ENCODE results near the gene NIPBL.
A peak's percentile ranks its signal among the peaks of the same experiment; 100 is the strongest.
"Not testable (repeated sequence)": the region's sequence is repeated elsewhere in the genome, so short reads cannot be mapped to it uniquely, and the experiment has no call there.

NIPBL gene

DNA sequence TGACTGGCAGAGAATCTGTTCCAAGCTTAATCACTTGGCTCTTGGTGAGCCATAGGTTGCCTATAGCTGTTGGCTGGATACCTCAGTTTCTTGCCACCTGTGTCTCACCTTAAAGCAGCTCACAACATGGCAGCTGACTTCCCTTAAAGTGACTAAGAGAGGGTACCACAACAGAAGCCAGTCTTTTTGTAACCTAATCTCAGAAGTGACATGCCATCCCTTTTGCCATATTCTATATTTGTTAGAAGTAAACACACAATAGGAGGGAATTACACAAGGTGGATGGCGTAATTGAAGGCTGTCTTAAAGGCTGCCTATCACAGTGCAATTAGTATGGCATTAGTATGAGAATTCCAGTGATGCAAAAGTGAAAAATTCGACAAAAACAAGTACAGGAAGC, 28.1 kb downstream of the NIPBL start:
- DNase-seq = no peak

DNA sequence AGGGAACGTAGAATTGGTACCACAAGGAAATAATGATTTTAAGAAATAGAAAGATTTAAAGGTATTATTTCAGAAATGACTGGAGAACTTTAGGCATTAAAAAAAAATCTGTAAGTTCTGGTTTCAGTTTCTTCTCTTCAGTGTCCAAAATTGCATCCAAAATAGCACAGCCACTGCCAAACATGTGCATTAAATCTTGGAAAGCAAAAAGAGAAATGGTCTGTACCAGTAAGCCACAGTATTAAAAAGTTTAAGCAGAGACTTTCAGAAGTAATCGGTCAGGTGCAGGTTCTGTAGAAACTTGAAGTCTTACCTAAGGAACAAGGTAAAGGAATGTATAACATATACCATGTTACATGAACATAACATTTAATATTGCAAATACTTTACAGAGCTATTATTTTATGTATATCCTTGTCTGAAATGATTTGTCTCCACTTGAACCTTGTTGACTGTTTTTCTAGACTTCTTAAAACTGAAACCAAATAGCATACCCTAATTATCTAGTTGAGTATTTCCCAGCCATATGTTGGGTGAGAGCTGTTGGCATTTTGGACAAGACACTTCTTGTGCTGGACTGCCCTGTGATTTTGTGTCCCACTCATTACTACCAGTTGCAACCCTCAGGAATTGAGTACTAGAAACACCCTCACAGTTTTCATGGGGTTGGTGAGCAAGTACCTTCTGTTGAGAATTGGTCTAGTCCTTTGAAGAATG, 32.1 kb downstream of the NIPBL start:
- DNase-seq = no peak

DNA sequence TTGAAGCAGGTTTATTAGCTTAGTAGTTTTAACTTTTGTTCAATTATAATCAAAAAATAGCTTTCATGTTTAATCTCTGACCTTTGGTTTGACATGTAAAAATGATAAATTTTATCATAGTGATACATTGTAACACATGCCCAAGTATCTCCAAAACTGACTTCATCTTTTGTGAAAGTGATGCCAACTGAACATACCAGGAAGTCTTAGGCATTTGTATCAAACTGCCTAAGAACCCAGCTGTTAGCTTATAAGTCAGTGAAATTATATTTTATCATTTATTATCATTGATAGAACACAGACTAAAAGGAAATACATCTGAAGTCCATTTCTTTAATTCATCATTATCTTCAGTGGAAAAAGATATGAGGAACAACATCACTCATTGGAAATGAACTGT, 39.1 kb downstream of the NIPBL start:
- DNase-seq = no peak

DNA sequence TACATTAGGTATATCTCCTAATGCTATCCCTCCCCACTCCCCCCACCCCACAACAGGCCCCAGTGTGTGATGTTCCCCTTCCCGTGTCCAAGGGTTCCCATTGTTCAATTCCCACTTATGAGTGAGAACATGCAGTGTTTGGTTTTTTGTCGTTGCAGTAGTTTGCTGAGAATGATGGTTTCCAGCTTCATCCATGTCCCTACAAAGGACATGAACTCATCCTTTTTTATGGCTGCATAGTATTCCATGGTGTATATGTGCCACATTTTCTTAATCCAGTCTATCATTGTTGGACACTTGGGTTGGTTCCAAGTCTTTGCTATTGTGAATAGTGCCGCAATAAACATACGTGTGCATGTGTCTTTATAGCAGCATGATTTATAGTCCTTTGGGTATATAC, 40.0 kb downstream of the NIPBL start:
- DNase-seq = not testable (repeated sequence)

DNA sequence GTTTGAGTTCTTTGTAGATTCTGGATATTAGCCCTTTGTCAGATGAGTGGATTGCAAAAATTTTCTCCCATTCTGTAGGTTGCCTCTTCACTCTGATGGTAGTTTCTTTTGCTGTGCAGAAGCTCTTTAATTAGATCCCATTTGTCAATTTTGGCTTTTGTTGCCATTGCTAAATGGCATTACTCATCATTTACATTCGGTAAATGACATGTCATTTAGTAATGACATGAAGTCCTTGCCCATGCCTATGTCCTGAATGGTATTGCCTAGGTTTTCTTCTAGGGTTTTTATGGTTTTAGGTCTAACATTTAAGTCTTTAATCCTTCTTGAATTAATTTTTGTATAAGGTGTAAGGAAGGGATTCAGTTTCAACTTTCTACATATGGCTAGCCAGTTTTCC, 40.8 kb downstream of the NIPBL start:
- not testable (repeated sequence) for DNase-seq

DNA sequence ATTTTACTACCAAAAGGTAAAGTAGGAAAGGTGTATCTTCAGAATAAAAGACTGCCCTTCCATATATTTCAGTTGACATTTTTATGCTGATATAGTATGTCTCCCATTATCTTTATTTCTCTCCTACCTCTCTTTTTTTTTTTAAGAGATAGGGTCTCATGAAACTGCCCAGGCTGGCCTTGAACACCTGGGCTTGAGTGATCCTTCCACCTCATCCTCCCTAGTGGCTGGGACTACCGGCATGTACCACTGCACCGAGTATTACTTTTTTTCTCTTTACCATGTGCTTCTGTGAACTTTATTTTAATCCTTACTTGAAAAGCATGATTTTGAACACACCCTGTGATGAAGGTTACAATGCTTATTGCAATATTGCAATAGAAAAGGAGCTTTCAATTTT, 42.7 kb downstream of the NIPBL start:
- no peak for DNase-seq

DNA sequence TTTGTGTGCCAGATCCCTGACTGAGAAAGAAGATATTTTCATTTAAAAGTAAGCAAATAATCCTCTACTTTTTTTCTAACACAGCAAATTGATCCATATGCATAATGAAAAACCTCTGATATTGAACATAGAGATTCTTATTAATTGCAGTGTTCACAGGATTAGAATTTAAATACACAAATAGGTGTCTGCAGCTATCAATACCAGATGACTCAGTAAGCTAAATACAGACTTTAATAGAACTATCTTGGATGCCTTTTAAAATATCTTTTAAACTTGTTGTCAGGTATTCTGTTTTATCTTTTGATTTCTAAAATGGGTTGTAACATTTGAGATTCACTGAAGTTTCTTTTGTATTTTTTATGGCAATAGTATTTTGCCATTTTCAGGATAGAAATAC, 43.1 kb downstream of the NIPBL start:
- no peak for DNase-seq

DNA sequence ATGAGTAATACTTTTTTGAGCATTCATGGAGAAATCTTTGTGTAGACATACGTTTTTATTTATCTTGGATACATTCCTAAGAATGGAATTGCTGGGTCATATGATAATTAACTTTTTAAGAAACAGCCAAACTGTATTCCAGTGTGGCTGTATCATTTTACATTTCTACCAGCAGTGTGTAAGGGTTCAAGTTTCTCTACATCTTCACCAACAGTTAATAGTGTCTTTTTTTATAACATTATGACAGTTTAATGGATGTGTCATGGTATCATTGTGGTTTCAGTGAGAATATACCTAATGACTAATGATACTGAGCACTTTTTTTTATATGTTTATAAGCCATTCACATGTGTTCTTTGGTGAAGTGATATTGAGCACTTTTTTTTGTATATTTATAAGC, 52.4 kb downstream of the NIPBL start:
- no peak for DNase-seq

DNA sequence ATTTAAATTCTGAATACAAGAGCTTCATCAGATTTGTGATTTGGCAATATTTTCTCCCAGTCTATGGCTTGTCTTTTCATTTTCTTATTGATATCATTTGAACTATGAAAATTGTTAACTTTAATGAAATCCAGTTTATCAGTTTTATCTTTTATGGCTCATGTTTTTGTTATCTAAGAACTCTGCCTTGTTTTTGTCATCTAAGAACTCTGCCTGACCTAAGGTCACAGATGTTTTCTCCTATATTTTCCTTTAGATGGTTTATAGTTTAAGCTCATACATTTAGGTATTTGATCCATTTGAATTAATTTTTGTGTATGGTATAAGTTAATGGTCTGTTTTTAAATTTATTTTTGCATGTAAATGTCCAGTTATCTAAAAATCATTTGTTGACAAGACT, 52.9 kb downstream of the NIPBL start:
- no peak for DNase-seq

DNA sequence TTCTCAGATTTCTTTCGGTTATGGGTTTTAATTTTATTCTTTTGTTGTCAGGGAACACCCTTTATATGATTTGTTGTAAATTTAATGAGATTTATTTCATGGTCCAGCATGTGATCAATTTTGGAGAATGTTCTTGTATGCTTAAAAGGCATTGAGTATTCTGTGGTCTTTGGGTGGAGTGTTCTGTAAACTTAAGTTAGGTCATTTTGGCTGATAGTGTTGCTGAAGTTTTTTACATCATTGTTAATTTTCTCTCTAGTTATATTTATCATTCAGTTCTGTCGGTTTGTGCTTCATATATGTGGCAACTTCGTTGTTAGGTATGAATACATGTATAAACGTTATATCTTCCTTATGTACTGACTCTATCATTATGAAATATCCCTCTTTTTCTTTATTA, 55.5 kb downstream of the NIPBL start:
- DNase-seq = no peak

DNA sequence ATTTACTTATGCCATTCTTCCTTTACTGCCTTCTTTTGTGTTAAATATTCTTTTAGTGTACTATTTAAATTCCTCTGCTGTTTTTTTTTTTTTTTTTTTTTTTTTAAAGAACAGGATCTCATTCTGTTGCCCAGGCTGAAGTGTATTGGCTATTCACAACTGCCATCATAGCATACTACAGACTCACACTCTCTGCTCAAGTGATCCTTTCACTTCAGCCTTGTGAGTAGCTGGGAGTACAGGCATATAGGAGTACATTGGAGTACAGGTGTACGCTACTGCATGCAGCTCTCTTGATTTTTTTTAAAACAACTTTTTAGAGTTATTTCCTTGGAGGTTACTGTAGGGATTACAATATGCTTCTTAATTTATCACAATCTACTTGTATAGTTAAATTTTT, 56.1 kb downstream of the NIPBL start:
- no peak for DNase-seq

DNA sequence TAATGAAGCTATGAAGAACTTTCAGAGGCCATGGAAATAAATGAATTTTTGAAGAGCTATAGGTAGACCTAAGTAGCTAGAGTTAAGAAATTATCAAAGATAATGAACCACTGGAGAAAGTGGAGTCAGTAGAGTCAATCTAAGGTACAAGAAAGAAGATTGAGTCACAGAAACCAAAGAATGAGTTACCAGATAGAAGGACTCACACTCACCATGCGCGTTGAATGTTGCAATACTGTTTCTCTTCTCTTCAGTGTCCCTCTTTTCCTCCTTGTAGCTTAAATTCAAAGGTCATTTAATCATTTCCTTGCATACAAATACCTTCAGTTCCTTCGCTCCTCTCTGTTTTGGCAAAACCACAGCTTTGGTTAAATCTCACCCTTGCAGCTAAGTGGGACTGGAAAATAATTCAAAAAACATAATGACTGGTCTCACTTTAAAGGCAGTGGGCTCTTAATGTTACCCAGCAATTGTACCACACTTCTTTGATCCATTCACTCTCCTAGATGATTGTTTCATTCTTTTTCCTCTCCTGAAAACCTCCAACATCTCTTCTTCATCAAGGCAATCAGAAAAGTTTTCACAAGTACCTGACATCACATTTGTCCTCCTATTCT, 58.3 kb downstream of the NIPBL start:
- DNase-seq = no peak

DNA sequence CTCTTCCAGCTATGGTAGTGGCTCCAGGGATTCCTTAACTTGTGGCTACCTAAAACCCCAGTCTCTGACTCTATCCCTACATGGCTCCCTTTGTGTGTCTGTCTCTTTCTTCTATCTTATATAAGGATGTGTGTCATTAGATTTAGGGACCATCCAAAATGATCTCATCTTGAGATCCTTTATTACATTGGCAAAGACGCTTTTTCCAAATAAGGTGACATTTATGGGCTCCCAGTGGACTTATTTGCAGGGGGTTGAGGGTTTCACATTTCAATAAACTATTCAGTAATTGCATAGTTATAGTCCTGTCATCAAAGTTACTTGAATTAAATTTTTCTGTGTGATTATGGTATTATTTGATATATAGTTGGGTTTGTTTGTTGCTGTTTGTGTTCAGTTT, 59.2 kb downstream of the NIPBL start:
- no peak for DNase-seq

DNA sequence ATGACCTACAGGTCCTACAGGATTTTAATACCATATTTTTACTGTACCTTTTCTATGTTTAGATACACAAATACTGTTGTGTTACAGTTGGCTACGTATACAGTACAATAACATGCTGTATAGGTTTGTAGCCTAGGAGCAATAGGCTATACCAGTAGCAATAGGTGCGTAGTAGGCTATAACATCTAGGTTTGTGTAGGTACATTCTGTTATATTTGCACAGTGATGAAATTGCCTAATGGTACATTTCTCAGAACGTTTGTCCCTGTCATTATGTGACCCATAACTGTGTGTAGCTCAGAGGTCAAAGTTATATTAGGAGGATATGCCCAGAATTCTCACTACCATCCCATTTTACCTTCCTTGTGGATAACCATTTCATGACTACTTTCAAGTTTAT, 59.7 kb downstream of the NIPBL start:
- DNase-seq = no peak

DNA sequence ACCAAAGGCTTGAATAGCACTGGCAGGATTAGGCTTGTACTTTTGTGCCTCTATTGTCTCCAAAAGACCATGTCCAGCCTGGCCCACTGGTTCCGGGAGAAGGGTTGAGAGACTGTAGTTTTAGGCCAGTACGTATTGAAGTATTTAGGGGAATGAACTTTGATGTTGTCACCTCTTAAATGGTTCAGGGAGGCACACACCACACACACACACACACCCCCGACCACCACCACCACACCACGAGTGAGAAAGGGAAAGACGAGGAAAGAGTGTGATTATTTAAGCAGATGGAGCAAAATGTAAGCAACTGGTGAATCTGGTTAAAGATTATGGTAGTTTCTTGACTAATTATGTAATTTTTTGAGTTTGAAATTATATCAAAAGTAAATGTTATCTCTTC, 61.6 kb downstream of the NIPBL start:
- no peak for DNase-seq

DNA sequence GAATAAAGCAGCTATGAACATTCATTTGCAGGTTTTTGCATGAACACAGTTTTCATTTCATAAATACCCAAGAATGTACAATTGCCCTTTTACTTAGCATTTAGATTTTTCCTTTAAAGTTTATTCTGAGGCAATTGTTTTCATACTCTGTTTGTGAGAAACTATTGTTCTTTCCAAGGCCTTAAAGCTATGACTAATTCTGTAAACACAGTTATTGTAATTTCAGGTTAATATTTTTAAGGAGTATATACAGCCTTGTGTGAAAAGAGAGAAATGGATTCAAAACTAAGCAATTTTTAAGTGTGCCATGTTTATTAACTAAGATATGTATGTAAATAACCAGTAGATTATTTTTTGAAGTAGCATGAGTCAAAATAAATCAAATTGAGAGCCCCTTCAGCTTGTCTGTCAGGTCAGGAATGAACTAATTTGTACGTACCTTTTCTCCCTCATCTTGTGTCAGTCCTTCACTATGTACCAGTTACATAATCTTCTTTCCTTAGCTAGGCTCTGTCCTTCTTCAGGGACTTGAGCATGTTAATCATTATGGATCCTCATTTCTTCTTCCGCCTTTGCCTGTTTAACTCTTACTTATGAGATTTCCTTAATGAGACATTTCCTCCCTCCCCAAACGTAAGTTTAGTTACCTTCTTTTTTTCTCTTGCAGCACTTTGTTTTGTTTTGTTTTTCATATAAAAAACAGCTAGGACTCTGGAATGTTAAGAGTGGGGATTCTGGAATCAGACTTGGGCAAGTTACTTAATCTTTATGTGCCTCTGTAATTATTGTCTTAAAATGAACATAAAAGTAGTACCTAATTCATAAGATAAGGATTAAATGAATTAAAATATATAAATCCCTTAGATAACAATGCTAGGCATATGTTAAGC, 63.6 kb downstream of the NIPBL start:
- DNase-seq = no peak

DNA sequence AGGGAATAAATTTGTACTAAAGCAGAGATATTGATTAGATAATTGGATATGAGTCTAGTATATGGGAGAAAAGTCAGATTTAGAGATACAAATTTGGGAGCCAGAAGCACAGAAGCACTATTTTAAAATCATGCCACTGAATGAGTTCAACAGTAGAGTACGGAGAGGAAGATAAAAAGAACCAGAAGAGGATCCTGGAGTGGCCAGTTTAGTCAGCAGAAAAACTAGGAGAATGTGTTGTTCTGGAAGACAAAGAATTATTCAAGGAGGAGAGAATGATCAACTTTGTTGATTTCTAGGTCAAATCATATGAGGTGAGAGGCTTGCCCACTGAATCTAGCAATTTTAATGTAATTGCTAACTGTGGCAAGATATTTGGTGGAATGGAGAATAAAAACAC, 67.0 kb downstream of the NIPBL start:
- DNase-seq = no peak

DNA sequence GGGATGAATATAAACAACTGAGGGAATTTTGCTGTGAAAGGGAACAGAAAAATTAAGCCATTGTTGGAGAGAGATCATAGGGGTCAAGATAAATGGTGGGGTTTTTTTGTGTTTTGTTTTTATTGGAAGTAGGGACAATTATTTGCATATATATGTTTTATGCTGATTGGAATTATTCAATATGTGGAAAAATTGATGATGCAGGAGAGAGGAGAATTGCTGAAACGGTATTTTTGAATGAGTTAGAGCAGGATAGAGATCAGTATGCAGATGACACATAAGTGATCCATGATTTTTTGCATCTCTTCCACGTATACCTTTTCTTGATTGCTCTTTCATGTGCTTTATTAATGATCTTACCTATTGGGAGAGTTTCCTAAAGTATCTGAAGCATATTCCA, 67.5 kb downstream of the NIPBL start:
- no peak for DNase-seq

DNA sequence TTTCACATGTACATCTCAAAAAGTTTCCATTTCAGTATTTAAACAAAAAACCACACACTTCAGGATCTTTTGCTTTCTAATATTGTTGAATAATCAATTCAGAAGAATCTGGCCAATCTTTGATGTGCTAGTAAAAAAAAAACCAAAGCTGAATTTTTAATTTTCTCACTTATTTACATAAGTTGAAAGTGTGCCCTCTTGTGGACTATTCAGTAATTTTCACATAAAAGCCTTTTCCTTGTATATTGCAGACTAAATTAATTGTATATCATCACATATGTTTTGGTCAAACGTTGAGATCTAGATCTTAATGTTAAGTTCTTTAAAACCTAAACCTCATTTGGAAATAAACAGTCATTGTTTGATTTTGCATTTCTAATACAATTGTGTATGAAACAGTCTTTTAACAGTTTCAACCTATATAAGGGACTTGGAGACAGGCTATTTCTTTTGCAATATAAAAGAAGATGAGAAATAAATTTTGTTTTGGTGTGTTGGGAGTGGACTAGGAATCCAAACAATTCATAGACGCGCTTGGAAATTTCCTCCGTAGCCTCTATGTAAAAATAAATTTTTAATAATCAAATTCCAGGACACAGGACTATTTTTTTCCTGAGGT, 68.1 kb downstream of the NIPBL start:
- peak; percentile 62 for DNase-seq

DNA sequence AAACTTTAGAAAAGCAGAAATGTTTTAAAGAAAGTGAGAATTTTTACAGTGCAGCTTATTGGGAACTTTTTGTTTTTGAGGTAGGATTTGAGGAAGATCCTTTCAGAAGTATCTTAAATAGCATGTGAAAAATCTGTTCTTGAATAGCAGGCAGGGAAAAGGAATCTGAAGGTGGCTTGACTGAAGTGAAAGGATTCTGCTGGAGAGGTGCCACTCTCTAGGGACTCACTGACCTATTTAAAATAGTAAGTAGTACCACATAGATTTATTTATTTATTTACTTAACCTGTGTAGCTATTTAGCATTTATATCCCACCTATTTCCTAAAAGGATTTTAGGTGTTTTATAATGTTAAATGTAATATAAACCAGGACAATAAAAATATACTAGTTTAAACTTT, 69.1 kb downstream of the NIPBL start:
- DNase-seq = no peak

DNA sequence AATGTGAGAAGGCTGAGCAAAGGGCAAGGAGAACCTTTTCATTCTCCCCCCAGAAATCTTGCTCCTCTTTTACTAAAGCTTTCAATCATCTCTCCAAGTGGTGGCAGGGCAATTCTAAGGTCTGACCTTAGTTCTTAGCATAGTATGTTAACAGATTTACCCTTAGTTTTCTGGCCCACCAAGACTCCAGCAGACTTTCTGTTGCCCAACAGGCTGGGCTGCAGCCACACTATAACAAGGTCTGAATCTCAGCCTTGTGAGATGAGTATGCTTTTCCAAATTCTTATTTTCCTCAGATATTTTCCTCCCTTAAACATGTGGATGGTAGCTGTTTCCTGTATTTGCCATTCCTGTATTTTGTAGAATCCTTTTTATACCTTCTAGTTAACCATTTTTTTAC, 69.5 kb downstream of the NIPBL start:
- no peak for DNase-seq

DNA sequence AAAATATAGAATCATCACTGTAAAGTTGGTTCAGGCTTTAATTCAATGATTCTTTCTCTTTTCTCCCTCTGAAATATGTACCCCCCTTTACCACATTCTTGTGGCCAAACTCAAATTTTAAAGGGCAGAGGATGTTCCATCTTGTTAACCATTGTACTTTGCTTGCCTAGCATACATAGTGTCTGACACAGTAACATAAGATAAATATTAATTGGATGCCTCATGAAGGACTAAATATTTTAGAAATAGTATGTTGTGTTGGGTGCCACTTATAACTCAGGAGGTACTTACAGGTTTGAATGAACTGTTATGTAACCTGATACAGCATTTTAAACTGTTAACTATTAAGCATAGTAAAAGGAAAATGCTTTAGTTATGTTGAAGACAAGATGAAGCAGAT, 71.5 kb downstream of the NIPBL start:
- DNase-seq = no peak

DNA sequence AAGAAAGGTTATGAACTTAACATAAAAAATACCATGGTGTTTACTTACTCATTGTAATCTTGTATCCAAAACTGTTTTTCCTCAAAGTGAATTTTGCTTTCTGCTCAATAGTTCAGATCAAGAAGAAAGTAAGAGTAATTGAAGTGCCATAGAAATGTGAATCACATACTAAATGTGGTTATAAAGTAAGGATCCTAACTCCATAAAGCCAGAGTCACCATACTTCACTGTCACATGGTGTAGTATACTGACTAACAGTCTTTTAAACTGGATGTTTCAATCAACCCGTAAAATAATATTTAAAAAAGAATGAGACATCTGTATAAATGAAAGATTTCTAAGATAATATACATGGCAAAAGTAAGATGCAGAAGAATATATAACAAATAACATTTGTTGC, 72.1 kb downstream of the NIPBL start:
- no peak for DNase-seq

DNA sequence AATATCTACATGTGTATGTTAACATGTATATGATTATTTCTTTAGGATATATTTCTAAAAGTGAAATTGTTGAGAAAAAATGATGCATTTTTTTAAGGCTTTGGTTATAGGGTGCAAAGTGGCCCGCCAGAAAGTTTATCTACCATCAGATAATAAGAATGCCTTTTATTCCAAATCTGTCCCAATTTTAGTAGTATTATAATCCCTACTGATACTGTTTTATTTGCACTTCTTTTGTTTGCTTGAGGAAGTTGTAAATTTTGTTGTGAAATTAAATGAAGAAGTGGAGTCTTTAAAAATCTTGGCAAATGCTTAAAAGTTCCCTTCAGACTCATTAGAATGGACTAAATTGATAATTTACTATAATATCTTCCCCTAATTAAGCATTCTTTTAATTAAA, 73.0 kb downstream of the NIPBL start:
- no peak for DNase-seq

Measured in CD4-positive, alpha-beta T cell treated with Interleukin-12 subunit alpha and Interleukin-12 subunit beta, for 1 hour (primary cell).